HG03095 (cell line): ENCODE results near the gene COL9A3.

Experiments
- ATAC-seq: cut with Tn5 transposase; IDR thresholded peaks from one replicate; pipeline ENCODE4 v1.9.1; 2021; ENCODE audit warnings: moderate library complexity; ENCODE audit not compliant: unreplicated experiment

Gene COL9A3

GRCh38 chr20:62796699-62797491 is 20.0 kb upstream of the COL9A3 start:
- ATAC-seq, result no peak

GRCh38 chr20:62797671-62798532 is 18.9 kb upstream of the COL9A3 start:
- no peak for ATAC-seq

- no peak for ATAC-seq
Observed at GRCh38 chr20:62799036-62799435, 17.8 kb upstream of the COL9A3 start.

- no peak for ATAC-seq
Observed at GRCh38 chr20:62799459-62799858, 17.4 kb upstream of the COL9A3 start.

- no peak for ATAC-seq
Observed at GRCh38 chr20:62799873-62800272, 17.0 kb upstream of the COL9A3 start.

- no peak for ATAC-seq
Observed at GRCh38 chr20:62800314-62801259, 16.3 kb upstream of the COL9A3 start.

- no peak for ATAC-seq
Observed at GRCh38 chr20:62801284-62802010, 15.4 kb upstream of the COL9A3 start.

- ATAC-seq, result no peak
Observed at GRCh38 chr20:62802026-62802712, 14.7 kb upstream of the COL9A3 start.

GRCh38 chr20:62804021-62804626 is 12.7 kb upstream of the COL9A3 start:
- no peak for ATAC-seq

- no peak for ATAC-seq
Observed at GRCh38 chr20:62804627-62805154, 12.2 kb upstream of the COL9A3 start, which contains the start of gene OGFR. Gene OGFR, plus strand, starts transcription at chr20:62804835. Its CDS starts 25 bp downstream, at chr20:62804860.

- no peak for ATAC-seq
Observed at GRCh38 chr20:62805155-62805710, 11.6 kb upstream of the COL9A3 start.

- ATAC-seq, result no peak
Observed at GRCh38 chr20:62805711-62806382, 11.0 kb upstream of the COL9A3 start.

- ATAC-seq, result no peak
Observed at GRCh38 chr20:62806383-62807050, 10.3 kb upstream of the COL9A3 start.

- no peak for ATAC-seq
Observed at GRCh38 chr20:62807444-62808210, 9.2 kb upstream of the COL9A3 start.

- no peak for ATAC-seq
Observed at GRCh38 chr20:62808211-62808865, 8.5 kb upstream of the COL9A3 start.
